Right atrium auricular region (tissue), 2 donors: ENCODE results near the gene SRSF3. TPM values are rescaled to one million over a fixed set of nuclear protein-coding genes. Genes with fewer than 3 reads are reported as not detected.
A peak's percentile ranks its signal among the peaks of the same experiment; 100 is the strongest.

Source experiments
- DNase-seq: peaks from one replicate; pipeline ENCODE4 v3.0.0-alpha.2; 2019; ENCODE audit warnings: low spot score
- H3K27ac ChIP-seq, 2 donors: fragments of 200-600 bp; sonication (generic); 1 replicate in 1 of 2; 2 replicates in 1 of 2; pipeline ENCODE4 v1.5.1; 2016 to 2019
- H3K27me3 ChIP-seq, 2 donors: fragments of 200-600 bp; sonication (generic); one replicate each; pipeline versions ENCODE4 v1.5.1 to v1.6.0; 2017 to 2019
- H3K36me3 ChIP-seq: fragments of 200-600 bp; sonication (generic); one replicate; pipeline ENCODE4 v1.5.1; 2016
- H3K4me1 ChIP-seq, 2 donors: fragments of 200-600 bp; sonication (generic); one replicate each; pipeline versions ENCODE4 v1.5.1 to v1.6.0; 2017 to 2019
- H3K4me3 ChIP-seq, 2 donors: fragments of 200-600 bp; sonication (generic); 1 replicate in 1 of 2; 2 replicates in 1 of 2; pipeline ENCODE4 v1.5.1; 2017 to 2019; ENCODE audit warnings: mild to moderate bottlenecking in 1 of 2, moderate library complexity in 1 of 2
- H3K9me3 ChIP-seq, 2 donors: fragments of 200-600 bp; sonication (generic); one replicate each; pipeline ENCODE4 v1.5.1; 2019
- CTCF ChIP-seq, 2 donors: fragments of 200-600 bp; sonication (generic); IDR thresholded peaks; one replicate each; pipeline ENCODE4 v1.5.1; 2019; ENCODE audit warnings: antibody characterized with exemption in 2 of 2
- total RNA-seq, 2 donors: library from RNA; depleted of rRNA; stranded (reverse); fragments of >200 nt; gene quantifications; one replicate each; pipeline ENCODE4 v1.1.0, GENCODE V29; 2016

Gene SRSF3
- total RNA-seq, 2 donors from 2014 or later: 51.4 to 97.2 TPM

GRCh38 chr6:36622901-36623546, 28.9 kb downstream of the SRSF3 start:
- Histone ChIP-seq H3K9me3 (no peaks in the 10 kb centered on the region), H3K4me1 (peaks cover 0 to 42% of the 10 kb centered on the region in 2 donors), H3K27ac (peak overlapping the region in 1 of 2 donors; percentile 9), H3K36me3 (no peaks in the 10 kb centered on the region), H3K4me3 (no peak overlapping the region), H3K27me3 (no peaks in the 10 kb centered on the region)
- DNase-seq: no peak
- TF ChIP-seq CTCF (IDR thresholded peaks at IDR 0.05): no peak

GRCh38 chr6:36623547-36624459, 29.6 kb downstream of the SRSF3 start:
- no peaks in the 10 kb centered on the region for H3K36me3 ChIP-seq
- H3K4me1 ChIP-seq: peaks cover 0 to 49% of the 10 kb centered on the region in 2 donors
- H3K27me3 ChIP-seq: no peaks in the 10 kb centered on the region
- no peak overlapping the region for H3K27ac ChIP-seq
- peak; percentile 94 for DNase-seq
- no peaks in the 10 kb centered on the region for H3K9me3 ChIP-seq
- no peak overlapping the region for H3K4me3 ChIP-seq
- TF ChIP-seq CTCF (IDR thresholded peaks at IDR 0.05): peak; percentile 72 to 90

GRCh38 chr6:36624461-36625157, 30.4 kb downstream of the SRSF3 start:
- Histone ChIP-seq H3K4me3 (no peak overlapping the region), H3K27me3 (no peaks in the 10 kb centered on the region), H3K9me3 (no peaks in the 10 kb centered on the region), H3K4me1 (peaks cover 0 to 55% of the 10 kb centered on the region in 2 donors), H3K27ac (peak overlapping the region; percentile 35 to 60), H3K36me3 (no peaks in the 10 kb centered on the region)
- no peak for DNase-seq
- no peak for TF ChIP-seq CTCF (IDR thresholded peaks at IDR 0.05)

GRCh38 chr6:36625158-36625919, 31.2 kb downstream of the SRSF3 start:
- TF ChIP-seq CTCF (IDR thresholded peaks at IDR 0.05): no peak
- peak overlapping the region; percentile 35 to 60 for H3K27ac ChIP-seq
- no peaks in the 10 kb centered on the region for H3K27me3 ChIP-seq
- H3K4me1 ChIP-seq: peaks cover 0 to 55% of the 10 kb centered on the region in 2 donors
- no peak overlapping the region for H3K4me3 ChIP-seq
- no peaks in the 10 kb centered on the region for H3K36me3 ChIP-seq
- no peaks in the 10 kb centered on the region for H3K9me3 ChIP-seq
- DNase-seq: peak; percentile 75

GRCh38 chr6:36626636-36627035, 32.5 kb downstream of the SRSF3 start:
- TF ChIP-seq CTCF (IDR thresholded peaks at IDR 0.05): no peak
- Histone ChIP-seq H3K27ac (peak overlapping the region; percentile 5 to 75), H3K4me1 (peaks cover 0 to 55% of the 10 kb centered on the region in 2 donors)

More at GRCh38 chr6:36626636-36627035, 32.5 kb downstream of the SRSF3 start:
- no peaks in the 10 kb centered on the region for H3K27me3 ChIP-seq
- H3K9me3 ChIP-seq: no peaks in the 10 kb centered on the region
- DNase-seq: peak; percentile 53
- no peaks in the 10 kb centered on the region for H3K36me3 ChIP-seq
- no peak overlapping the region for H3K4me3 ChIP-seq
